GM21381 (cell line): Measurements from ENCODE around the gene REG4.

Experiments
- ATAC-seq: cut with Tn5 transposase; IDR thresholded peaks from one replicate; pipeline ENCODE4 v1.9.1; 2021; ENCODE audit warnings: mild to moderate bottlenecking, moderate library complexity; ENCODE audit not compliant: unreplicated experiment

REG4 gene

GRCh38 chr1:119781434-119782210, 29.6 kb downstream of the REG4 start:
- ATAC-seq = no peak

GRCh38 chr1:119779869-119780356, 31.3 kb downstream of the REG4 start:
- no peak for ATAC-seq

- no peak for ATAC-seq
Measured at GRCh38 chr1:119778886-119779560, 32.2 kb downstream of the REG4 start.

GRCh38 chr1:119778359-119778758, 32.9 kb downstream of the REG4 start:
- no peak for ATAC-seq

- no peak for ATAC-seq
Measured at GRCh38 chr1:119774746-119775490, 36.3 kb downstream of the REG4 start.

GRCh38 chr1:119773711-119774241, 37.5 kb downstream of the REG4 start:
- ATAC-seq = no peak

- no peak for ATAC-seq
Measured at GRCh38 chr1:119772298-119772697, 39.0 kb downstream of the REG4 start.

GRCh38 chr1:119771770-119772169, 39.5 kb downstream of the REG4 start:
- ATAC-seq = no peak

GRCh38 chr1:119771016-119771415, 40.2 kb downstream of the REG4 start:
- ATAC-seq = no peak

- no peak for ATAC-seq
Measured at GRCh38 chr1:119768778-119769177, 42.5 kb downstream of the REG4 start, which contains the start of gene HMGCS2. Gene HMGCS2, minus strand, starts transcription at chr1:119768905. Its CDS starts 61 bp downstream, at chr1:119768844.

GRCh38 chr1:119767486-119767885, 43.8 kb downstream of the REG4 start:
- ATAC-seq = no peak

- ATAC-seq = no peak
Measured at GRCh38 chr1:119766374-119766794, 44.9 kb downstream of the REG4 start.

GRCh38 chr1:119764220-119764619, 47.0 kb downstream of the REG4 start:
- ATAC-seq = no peak

- ATAC-seq = no peak
Measured at GRCh38 chr1:119762953-119763352, 48.3 kb downstream of the REG4 start.

- ATAC-seq = no peak
Measured at GRCh38 chr1:119762409-119762808, 48.9 kb downstream of the REG4 start.

- ATAC-seq = no peak
Measured at GRCh38 chr1:119758584-119758983, 52.7 kb downstream of the REG4 start.

- no peak for ATAC-seq
Measured at GRCh38 chr1:119752592-119752991, 58.7 kb downstream of the REG4 start.

GRCh38 chr1:119748040-119748439, 63.2 kb downstream of the REG4 start:
- no peak for ATAC-seq

GRCh38 chr1:119747451-119747850, 63.8 kb downstream of the REG4 start:
- ATAC-seq = no peak

GRCh38 chr1:119745034-119745433, 66.2 kb downstream of the REG4 start:
- ATAC-seq = no peak

GRCh38 chr1:119744598-119744942, 66.7 kb downstream of the REG4 start:
- ATAC-seq = no peak
